Glutamatergic neuron (in vitro differentiated cells): Measurements from ENCODE around the gene BPHL. TPM values are rescaled to one million over a fixed set of nuclear protein-coding genes. Genes with fewer than 3 reads are reported as not detected.
A peak's percentile ranks its signal among the peaks of the same experiment; 100 is the strongest.
"Not testable (repeated sequence)": the region's sequence is repeated elsewhere in the genome, so short reads cannot be mapped to it uniquely, and the experiment has no call there.

Experiments used
- DNase-seq: peaks from one replicate; pipeline ENCODE4 v3.0.0; 2022
- H3K27ac Mint-ChIP-seq: one replicate; pipeline ENCODE4 v1.8.0; 2020; ENCODE audit warnings: mild to moderate bottlenecking, mixed read lengths, inconsistent platforms; ENCODE audit not compliant: unreplicated experiment
- H3K27me3 Mint-ChIP-seq: one replicate; pipeline ENCODE4 v1.8.0; 2020; ENCODE audit warnings: mild to moderate bottlenecking, moderate library complexity, mixed read lengths, inconsistent platforms; ENCODE audit not compliant: unreplicated experiment
- H3K36me3 Mint-ChIP-seq: one replicate; pipeline ENCODE4 v1.8.0; 2020; ENCODE audit warnings: mild to moderate bottlenecking, mixed read lengths, inconsistent platforms; ENCODE audit not compliant: unreplicated experiment
- H3K4me1 Mint-ChIP-seq: one replicate; pipeline ENCODE4 v1.8.0; 2020; ENCODE audit warnings: mild to moderate bottlenecking, low read depth, mixed read lengths, inconsistent platforms; ENCODE audit not compliant: unreplicated experiment
- H3K4me3 Mint-ChIP-seq: one replicate; pipeline ENCODE4 v1.8.0; 2020; ENCODE audit warnings: mild to moderate bottlenecking, mixed read lengths, inconsistent platforms; ENCODE audit not compliant: unreplicated experiment
- H3K9me3 Mint-ChIP-seq: one replicate; pipeline ENCODE4 v1.8.0; 2020; ENCODE audit warnings: mild to moderate bottlenecking, moderate library complexity, mixed read lengths, inconsistent platforms; ENCODE audit not compliant: unreplicated experiment
- CTCF ChIP-seq: fragments of 200-600 bp; sonication (generic); IDR thresholded peaks from one replicate; pipeline ENCODE4 v1.5.0; 2021; ENCODE audit not compliant: partially characterized antibody, unreplicated experiment
- total RNA-seq: library from RNA; stranded (reverse); fragmentation: NEBNext Ultra II Directional; extraction: Animal tissue kit (Norgen Biotek cat#: 25700); gene quantifications from one replicate; pipeline ENCODE4 v1.2.1, GENCODE V29; 2021; ENCODE audit not compliant: unreplicated experiment

BPHL gene
- total RNA-seq, 1 donor from 2014 or later: 72.1 TPM

GRCh38 chr6:3076320-3076719 is 42.2 kb upstream of the BPHL start:
- Mint-ChIP-seq H3K27me3 (no peaks in the 10 kb centered on the region), H3K9me3 (peaks cover 1% of the 10 kb centered on the region), H3K4me3 (no peak overlapping the region), H3K27ac (no peak overlapping the region), H3K4me1 (no peaks in the 10 kb centered on the region), H3K36me3 (peaks cover 11% of the 10 kb centered on the region)
- no peak for TF ChIP-seq CTCF
- DNase-seq: no peak

- Mint-ChIP-seq H3K27ac (no peak overlapping the region), H3K4me1 (no peaks in the 10 kb centered on the region), H3K36me3 (peaks cover 12% of the 10 kb centered on the region), H3K27me3 (no peaks in the 10 kb centered on the region), H3K4me3 (no peak overlapping the region), H3K9me3 (peaks cover 1% of the 10 kb centered on the region)
- DNase-seq: no peak
- no peak for TF ChIP-seq CTCF
Observed at GRCh38 chr6:3077430-3077829, 41.1 kb upstream of the BPHL start.

- not testable (repeated sequence) for DNase-seq, H3K9me3 Mint-ChIP-seq, H3K27ac Mint-ChIP-seq, H3K27me3 Mint-ChIP-seq, H3K4me3 Mint-ChIP-seq, H3K4me1 Mint-ChIP-seq
- peaks cover 22% of the 10 kb centered on the region for H3K36me3 Mint-ChIP-seq
Observed at GRCh38 chr6:3078952-3079351, 39.6 kb upstream of the BPHL start.

- no peak for TF ChIP-seq CTCF
- no peaks in the 10 kb centered on the region for H3K27me3 Mint-ChIP-seq
- no peak overlapping the region for H3K27ac Mint-ChIP-seq
- peaks cover 29% of the 10 kb centered on the region for H3K36me3 Mint-ChIP-seq
- peaks cover 3% of the 10 kb centered on the region for H3K9me3 Mint-ChIP-seq
- H3K4me3 Mint-ChIP-seq: peak overlapping the region; percentile 21
- no peaks in the 10 kb centered on the region for H3K4me1 Mint-ChIP-seq
- no peak for DNase-seq
Observed at GRCh38 chr6:3079682-3080081, 38.8 kb upstream of the BPHL start.

GRCh38 chr6:3081960-3082359 is 36.6 kb upstream of the BPHL start:
- no peak for TF ChIP-seq CTCF
- no peak for DNase-seq
- peaks cover 36% of the 10 kb centered on the region for H3K36me3 Mint-ChIP-seq
- H3K4me3 Mint-ChIP-seq: no peak overlapping the region
- no peak overlapping the region for H3K27ac Mint-ChIP-seq
- peaks cover 2% of the 10 kb centered on the region for H3K9me3 Mint-ChIP-seq
- H3K27me3 Mint-ChIP-seq: no peaks in the 10 kb centered on the region
- no peaks in the 10 kb centered on the region for H3K4me1 Mint-ChIP-seq

- Mint-ChIP-seq H3K9me3 (peaks cover 5% of the 10 kb centered on the region), H3K27ac (no peak overlapping the region), H3K27me3 (peaks cover 4% of the 10 kb centered on the region), H3K36me3 (peaks cover 36% of the 10 kb centered on the region), H3K4me3 (no peak overlapping the region), H3K4me1 (peaks cover 7% of the 10 kb centered on the region)
- no peak for TF ChIP-seq CTCF
- no peak for DNase-seq
Observed at GRCh38 chr6:3085074-3085473, 33.4 kb upstream of the BPHL start.
